Measurements from ENCODE around the gene COL25A1. TPM values are rescaled to one million over a fixed set of nuclear protein-coding genes. Genes with fewer than 3 reads are reported as not detected.

Gene COL25A1
- total and polyA plus RNA-seq, 2 experiments from 2014 or later, result 0.25 TPM; not detected in 1

GRCh38 chr4:108916638-108917037 lies 385.8 kb downstream of the COL25A1 start:
- Histone ChIP-seq H3K9ac (no peak overlapping the region), H3F3A (ENCODE audit: insufficient read depth) (no peaks in the 10 kb centered on the region), H3K4me2 (ENCODE audit: unreplicated experiment) (no peak overlapping the region), H3K27ac (no peak overlapping the region), H2AFZ (no peak overlapping the region), H3K36me3 (ENCODE audit: low read depth) (no peaks in the 10 kb centered on the region), H3K9me3 (ENCODE audit: low read depth) (no peaks in the 10 kb centered on the region), H4K20me1 (ENCODE audit: insufficient read depth) (no peaks in the 10 kb centered on the region), H3K79me2 (ENCODE audit: insufficient read depth) (no peaks in the 10 kb centered on the region), H3K27me3 (replicated peaks; ENCODE audit: insufficient read depth) (no peaks in the 10 kb centered on the region), H3K9me2 (ENCODE audit: insufficient read depth) (no peaks in the 10 kb centered on the region), H3K4me1 (ENCODE audit: insufficient read depth) (no peaks in the 10 kb centered on the region), H3K4me3 (no peak overlapping the region)
- WGBS, 2 experiments (ENCODE audit: low coverage in 1 of 2, low lambda C conversion rate in 2 of 2, missing lambda C conversion rate in 2 of 2), result 97 to 99% methylated on average over 4 of the region's 4 CpGs
- in situ Hi-C loops (cut with MboI), result no loop called here
- no peak for DNase-seq
- no peak for TF ChIP-seq EZH2 (IDR thresholded peaks at IDR 0.05; ENCODE audit: insufficient read depth, poor library complexity, severe bottlenecking)
- no peak for TF ChIP-seq EZH2phosphoT487 (IDR thresholded peaks at IDR 0.05; ENCODE audit: insufficient read depth, low read depth)

- 82 to 85% methylated on average over 8 of the region's 8 CpGs for WGBS, 2 experiments (ENCODE audit: low coverage in 1 of 2, low lambda C conversion rate in 2 of 2, missing lambda C conversion rate in 2 of 2)
- no peaks in the 10 kb centered on the region for H3K9me3 ChIP-seq (ENCODE audit: low read depth)
- TF ChIP-seq EZH2phosphoT487 (IDR thresholded peaks at IDR 0.05; ENCODE audit: insufficient read depth, low read depth) (no peak), EZH2 (IDR thresholded peaks at IDR 0.05; ENCODE audit: insufficient read depth, poor library complexity, severe bottlenecking) (no peak)
- H3K27me3 ChIP-seq (replicated peaks; ENCODE audit: insufficient read depth), result no peaks in the 10 kb centered on the region
- H4K20me1 ChIP-seq (ENCODE audit: insufficient read depth), result no peaks in the 10 kb centered on the region
- H3K4me2 ChIP-seq (ENCODE audit: unreplicated experiment), result no peak overlapping the region
- in situ Hi-C loops (cut with MboI), result no loop called here
- H3K9ac ChIP-seq, result no peak overlapping the region
- no peaks in the 10 kb centered on the region for H3K79me2 ChIP-seq (ENCODE audit: insufficient read depth)
- no peak overlapping the region for H2AFZ ChIP-seq
- no peaks in the 10 kb centered on the region for H3F3A ChIP-seq (ENCODE audit: insufficient read depth)
- no peaks in the 10 kb centered on the region for H3K9me2 ChIP-seq (ENCODE audit: insufficient read depth)
- no peak overlapping the region for H3K4me3 ChIP-seq
- H3K4me1 ChIP-seq (ENCODE audit: insufficient read depth), result no peaks in the 10 kb centered on the region
- H3K36me3 ChIP-seq (ENCODE audit: low read depth), result no peaks in the 10 kb centered on the region
- H3K27ac ChIP-seq, result no peak overlapping the region
- DNase-seq, result no peak
Measured at GRCh38 chr4:108906866-108907367, 395.5 kb downstream of the COL25A1 start.

- in situ Hi-C loops (cut with MboI), result no loop called here
- H3K4me3 ChIP-seq, result no peak overlapping the region
- no peaks in the 10 kb centered on the region for H3K36me3 ChIP-seq (ENCODE audit: low read depth)
- no peak for TF ChIP-seq EZH2 (IDR thresholded peaks at IDR 0.05; ENCODE audit: insufficient read depth, poor library complexity, severe bottlenecking)
- no peak for TF ChIP-seq EZH2phosphoT487 (IDR thresholded peaks at IDR 0.05; ENCODE audit: insufficient read depth, low read depth)
- H2AFZ ChIP-seq, result no peak overlapping the region
- no peaks in the 10 kb centered on the region for H3K9me2 ChIP-seq (ENCODE audit: insufficient read depth)
- no peaks in the 10 kb centered on the region for H3K27me3 ChIP-seq (replicated peaks; ENCODE audit: insufficient read depth)
- no peak for DNase-seq
- H3K9me3 ChIP-seq (ENCODE audit: low read depth), result no peaks in the 10 kb centered on the region
- H4K20me1 ChIP-seq (ENCODE audit: insufficient read depth), result no peaks in the 10 kb centered on the region
- no peaks in the 10 kb centered on the region for H3K79me2 ChIP-seq (ENCODE audit: insufficient read depth)
- WGBS, 2 experiments (ENCODE audit: low coverage in 1 of 2, low lambda C conversion rate in 2 of 2, missing lambda C conversion rate in 2 of 2), result 83 to 90% methylated on average over 3 to 6 of the region's 6 CpGs
- H3K27ac ChIP-seq, result no peak overlapping the region
- H3F3A ChIP-seq (ENCODE audit: insufficient read depth), result peaks cover 8% of the 10 kb centered on the region; the same call in 1 of the 2 replicates
- peaks cover 9% of the 10 kb centered on the region for H3K4me1 ChIP-seq (ENCODE audit: insufficient read depth)
- H3K9ac ChIP-seq, result no peak overlapping the region
- no peak overlapping the region for H3K4me2 ChIP-seq (ENCODE audit: unreplicated experiment)
Measured at GRCh38 chr4:108906006-108906405, 396.5 kb downstream of the COL25A1 start.

DNA sequence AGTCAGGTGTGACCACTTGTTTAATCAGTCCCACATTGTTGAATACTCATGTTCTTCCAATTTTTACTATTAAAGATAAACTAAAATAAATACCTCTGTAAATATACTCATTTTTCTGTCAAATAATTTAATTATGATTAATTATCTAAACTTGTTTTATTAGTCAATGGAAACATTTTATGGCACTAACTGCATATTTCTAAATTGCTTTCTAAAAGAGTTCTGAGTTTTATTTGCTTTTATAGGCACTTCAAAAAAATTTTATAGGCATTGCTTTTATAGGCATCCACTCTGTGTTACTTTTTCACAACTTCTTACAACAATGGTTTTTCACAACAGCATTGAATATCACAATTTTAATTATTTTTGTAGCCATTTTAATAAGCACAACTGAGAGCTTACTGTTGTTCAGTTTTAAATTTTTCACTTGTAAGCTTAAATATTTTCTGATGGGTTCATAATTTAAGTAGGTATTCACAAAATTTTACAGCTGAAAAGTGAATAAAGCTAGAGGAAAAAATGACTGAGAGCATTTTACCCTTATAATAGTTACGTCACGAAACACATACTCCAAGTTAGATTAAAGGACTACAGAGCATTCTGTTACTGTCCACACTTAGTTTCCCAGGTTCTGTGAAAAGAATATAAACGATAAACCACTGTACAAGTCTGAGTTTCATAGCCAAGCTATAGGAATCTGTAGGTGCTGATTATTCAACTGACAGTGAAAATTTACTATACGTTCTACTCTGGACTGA lies 398.8 kb downstream of the COL25A1 start:
- 95 to 98% methylated on average over 4 of the region's 4 CpGs for WGBS, 2 experiments (ENCODE audit: low coverage in 1 of 2, low lambda C conversion rate in 2 of 2, missing lambda C conversion rate in 2 of 2)
- no peak overlapping the region for H3K4me2 ChIP-seq (ENCODE audit: unreplicated experiment)
- TF ChIP-seq EZH2 (IDR thresholded peaks at IDR 0.05; ENCODE audit: insufficient read depth, poor library complexity, severe bottlenecking) (no peak), EZH2phosphoT487 (IDR thresholded peaks at IDR 0.05; ENCODE audit: insufficient read depth, low read depth) (no peak)
- no peak overlapping the region for H2AFZ ChIP-seq
- no peaks in the 10 kb centered on the region for H3K9me2 ChIP-seq (ENCODE audit: insufficient read depth)
- H3K4me1 ChIP-seq (ENCODE audit: insufficient read depth), result peaks cover 17% of the 10 kb centered on the region
- no peaks in the 10 kb centered on the region for H3K27me3 ChIP-seq (replicated peaks; ENCODE audit: insufficient read depth)
- no peaks in the 10 kb centered on the region for H4K20me1 ChIP-seq (ENCODE audit: insufficient read depth)
- no peak overlapping the region for H3K27ac ChIP-seq
- H3K9me3 ChIP-seq (ENCODE audit: low read depth), result no peaks in the 10 kb centered on the region
- peaks cover 10% of the 10 kb centered on the region; the same call in 1 of the 2 replicates for H3F3A ChIP-seq (ENCODE audit: insufficient read depth)
- no peak for DNase-seq
- H3K36me3 ChIP-seq (ENCODE audit: low read depth), result no peaks in the 10 kb centered on the region
- H3K4me3 ChIP-seq, result no peak overlapping the region
- in situ Hi-C loops (cut with MboI), result no loop called here
- no peaks in the 10 kb centered on the region for H3K79me2 ChIP-seq (ENCODE audit: insufficient read depth)
- no peak overlapping the region for H3K9ac ChIP-seq
